Measurements from ENCODE around the gene COL3A1. TPM values are rescaled to one million over a fixed set of nuclear protein-coding genes. Genes with fewer than 3 reads are reported as not detected.

The COL3A1 gene
- polyA plus RNA-seq, 1 experiment = 1,396 TPM

- TF ChIP-seq, protein P1, sequence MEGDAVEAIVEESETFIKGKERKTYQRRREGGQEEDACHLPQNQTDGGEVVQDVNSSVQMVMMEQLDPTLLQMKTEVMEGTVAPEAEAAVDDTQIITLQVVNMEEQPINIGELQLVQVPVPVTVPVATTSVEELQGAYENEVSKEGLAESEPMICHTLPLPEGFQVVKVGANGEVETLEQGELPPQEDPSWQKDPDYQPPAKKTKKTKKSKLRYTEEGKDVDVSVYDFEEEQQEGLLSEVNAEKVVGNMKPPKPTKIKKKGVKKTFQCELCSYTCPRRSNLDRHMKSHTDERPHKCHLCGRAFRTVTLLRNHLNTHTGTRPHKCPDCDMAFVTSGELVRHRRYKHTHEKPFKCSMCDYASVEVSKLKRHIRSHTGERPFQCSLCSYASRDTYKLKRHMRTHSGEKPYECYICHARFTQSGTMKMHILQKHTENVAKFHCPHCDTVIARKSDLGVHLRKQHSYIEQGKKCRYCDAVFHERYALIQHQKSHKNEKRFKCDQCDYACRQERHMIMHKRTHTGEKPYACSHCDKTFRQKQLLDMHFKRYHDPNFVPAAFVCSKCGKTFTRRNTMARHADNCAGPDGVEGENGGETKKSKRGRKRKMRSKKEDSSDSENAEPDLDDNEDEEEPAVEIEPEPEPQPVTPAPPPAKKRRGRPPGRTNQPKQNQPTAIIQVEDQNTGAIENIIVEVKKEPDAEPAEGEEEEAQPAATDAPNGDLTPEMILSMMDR (IDR thresholded peaks at IDR 0.05; ENCODE audit: low read depth, low read length) = no peak
- H3K9me3 ChIP-seq (ENCODE audit: control insufficient read depth, insufficient read depth, low read length) = peaks cover 6% of the 10 kb centered on the region; the same call in 1 of the 2 replicates
- ChIA-PET POLR2A (no interaction called here), CTCF (no interaction called here)
- no peaks in the 10 kb centered on the region for H3K27me3 ChIP-seq (ENCODE audit: control insufficient read depth, insufficient read depth, low read length)
- no peak overlapping the region for H3K27ac ChIP-seq (ENCODE audit: low read depth, low read length)
- no peak overlapping the region for H3K4me3 ChIP-seq (ENCODE audit: low read depth, low read length)
- no peak for DNase-seq (ENCODE audit: low read depth, low spot score)
These were observed 42.2 kb downstream of the COL3A1 start for GRCh38 chr2:189016311-189016861.

GRCh38 chr2:189018631-189019030, 44.5 kb downstream of the COL3A1 start:
- CTCF ChIA-PET = no interaction called here
- Histone ChIP-seq H3K27me3 (ENCODE audit: control insufficient read depth, insufficient read depth, low read length) (no peaks in the 10 kb centered on the region), H3K27ac (ENCODE audit: low read depth, low read length) (no peak overlapping the region), H3K4me3 (ENCODE audit: low read depth, low read length) (no peak overlapping the region), H3K9me3 (ENCODE audit: control insufficient read depth, insufficient read depth, low read length) (peaks cover 6% of the 10 kb centered on the region; the same call in 1 of the 2 replicates)
- POLR2A ChIA-PET = no interaction called here
- no peak for DNase-seq (ENCODE audit: low read depth, low spot score)
- TF ChIP-seq, protein P1 (IDR thresholded peaks at IDR 0.05; ENCODE audit: low read depth, low read length) = no peak

GRCh38 chr2:189020179-189020578, 46.0 kb downstream of the COL3A1 start:
- ChIA-PET POLR2A (interaction anchor here (0.6 kb wide), 1 partner anchor 484 kb away, joined by 3 read pairs; no protein-coding TSS in a partner anchor), CTCF (interaction anchor here (1.2 kb wide), 1 partner anchor 36 kb away, joined by 7 read pairs; no protein-coding TSS in a partner anchor)
- TF ChIP-seq, protein P1 (IDR thresholded peaks at IDR 0.05; ENCODE audit: low read depth, low read length) = no peak
- Histone ChIP-seq H3K27ac (ENCODE audit: low read depth, low read length) (no peak overlapping the region), H3K4me3 (ENCODE audit: low read depth, low read length) (no peak overlapping the region), H3K27me3 (ENCODE audit: control insufficient read depth, insufficient read depth, low read length) (no peaks in the 10 kb centered on the region), H3K9me3 (ENCODE audit: control insufficient read depth, insufficient read depth, low read length) (peaks cover 6% of the 10 kb centered on the region; the same call in 1 of the 2 replicates)
- no peak for DNase-seq (ENCODE audit: low read depth, low spot score)

- peak; percentile 78 for DNase-seq (ENCODE audit: low read depth, low spot score)
- Histone ChIP-seq H3K4me3 (ENCODE audit: low read depth, low read length) (no peak overlapping the region), H3K27me3 (ENCODE audit: control insufficient read depth, insufficient read depth, low read length) (no peaks in the 10 kb centered on the region), H3K27ac (ENCODE audit: low read depth, low read length) (peak overlapping the region; percentile 92), H3K9me3 (ENCODE audit: control insufficient read depth, insufficient read depth, low read length) (peaks cover 6% of the 10 kb centered on the region; the same call in 1 of the 2 replicates)
- ChIA-PET CTCF (no interaction called here), POLR2A (interaction anchor here (0.6 to 0.9 kb wide), 2 partner anchors 9 to 390 kb away, joined by 3 to 4 read pairs; no protein-coding TSS in a partner anchor)
- TF ChIP-seq, protein P1 (IDR thresholded peaks at IDR 0.05; ENCODE audit: low read depth, low read length) = no peak
These were observed 47.9 kb downstream of the COL3A1 start for GRCh38 chr2:189022053-189022481.

DNA sequence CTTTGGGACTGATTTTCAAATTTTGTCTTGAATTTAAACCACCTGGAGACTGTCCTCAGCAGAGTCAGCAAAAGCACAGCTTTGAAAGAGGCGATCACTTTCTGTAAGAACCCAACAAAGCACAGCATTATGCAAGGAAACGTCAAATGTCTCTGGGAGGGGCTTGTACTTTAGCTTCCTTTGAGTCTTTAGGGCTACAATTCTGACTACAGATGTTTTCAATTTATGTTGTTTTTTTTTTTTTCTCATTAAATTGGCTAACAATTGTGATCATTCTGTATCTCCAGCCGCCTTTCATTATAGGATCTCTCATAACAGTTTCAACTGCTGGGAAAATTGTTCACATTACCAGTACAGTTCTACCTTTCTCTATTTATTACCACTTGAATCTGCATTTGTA, 48.3 kb downstream of the COL3A1 start:
- ChIA-PET POLR2A (interaction anchor here (0.9 kb wide), 1 partner anchor 389 kb away, joined by 4 read pairs; no protein-coding TSS in a partner anchor), CTCF (no interaction called here)
- DNase-seq (ENCODE audit: low read depth, low spot score) = peak; percentile 65
- H3K9me3 ChIP-seq (ENCODE audit: control insufficient read depth, insufficient read depth, low read length) = peaks cover 6% of the 10 kb centered on the region; the same call in 1 of the 2 replicates
- H3K27ac ChIP-seq (ENCODE audit: low read depth, low read length) = peak overlapping the region; percentile 92
- no peak overlapping the region for H3K4me3 ChIP-seq (ENCODE audit: low read depth, low read length)
- H3K27me3 ChIP-seq (ENCODE audit: control insufficient read depth, insufficient read depth, low read length) = no peaks in the 10 kb centered on the region
- TF ChIP-seq, protein P1 (IDR thresholded peaks at IDR 0.05; ENCODE audit: low read depth, low read length) = no peak
